Measurements from ENCODE around the gene UNK. TPM values are rescaled to one million over a fixed set of nuclear protein-coding genes. Genes with fewer than 3 reads are reported as not detected.

Gene UNK
- total RNA-seq, 4 donors from 2014 or later: 26.5 to 42.5 (median 31.9) TPM

GRCh38 chr17:75779250-75779986 is 5.2 kb upstream of the UNK start:
- peak overlapping the region; percentile 79 for H3K4me3 ChIP-seq (ENCODE audit: low read depth, poor library complexity, severe bottlenecking)
- peak; percentile 98 to 99 for DNase-seq (ENCODE audit: low spot score in 2 of 2)
- intact Hi-C loops (cut with DNase I; ENCODE audit: low total_unique reads): loop anchor here (10.0 kb wide), 1 partner anchor 65 kb away; the partner anchor contains the start of gene UNC13D
- peak; percentile 86 to 100 for TF ChIP-seq POLR2A (IDR thresholded peaks at IDR 0.05)
- peak in 1 of 3 donors; percentile 37 for TF ChIP-seq CTCF (IDR thresholded peaks at IDR 0.05)
- WGBS, 2 donors: 0 to 1% methylated on average over 45 of the region's 84 CpGs

GRCh38 chr17:75779987-75780889 is 4.4 kb upstream of the UNK start:
- DNase-seq (ENCODE audit: low spot score in 2 of 2): no peak
- TF ChIP-seq CTCF (IDR thresholded peaks at IDR 0.05) (no peak), POLR2A (IDR thresholded peaks at IDR 0.05) (no peak)
- 20 to 22% methylated on average over 5 of the region's 5 CpGs for WGBS, 2 donors
- no peak overlapping the region for H3K4me3 ChIP-seq (ENCODE audit: low read depth, poor library complexity, severe bottlenecking)
- intact Hi-C loops (cut with DNase I; ENCODE audit: low total_unique reads): loop anchor here (10.0 kb wide), 1 partner anchor 65 kb away; the partner anchor contains the start of gene UNC13D

- no peak for DNase-seq (ENCODE audit: low spot score in 2 of 2)
- intact Hi-C loops (cut with DNase I; ENCODE audit: low total_unique reads): no loop called here
- H3K4me3 ChIP-seq (ENCODE audit: low read depth, poor library complexity, severe bottlenecking): no peak overlapping the region
- 5 to 6% methylated on average over 6 of the region's 6 CpGs for WGBS, 2 donors
- peak in 1 of 3 donors; percentile 61 for TF ChIP-seq CTCF (IDR thresholded peaks at IDR 0.05)
- no peak for TF ChIP-seq POLR2A (IDR thresholded peaks at IDR 0.05)
These were observed 1.4 kb upstream of the UNK start for GRCh38 chr17:75783069-75783783.

- WGBS, 2 donors: 37 to 40% methylated on average over 20 of the region's 20 CpGs
- no peak for TF ChIP-seq CTCF (IDR thresholded peaks at IDR 0.05)
- no peak for TF ChIP-seq POLR2A (IDR thresholded peaks at IDR 0.05)
- H3K4me3 ChIP-seq (ENCODE audit: low read depth, poor library complexity, severe bottlenecking): no peak overlapping the region
- DNase-seq (ENCODE audit: low spot score in 2 of 2): peak in 1 of 2 donors; percentile 93
- intact Hi-C loops (cut with DNase I; ENCODE audit: low total_unique reads): no loop called here
These were observed 668 bp upstream of the UNK start for GRCh38 chr17:75783803-75784472.
